HG03196 (cell line): ENCODE data around the gene SLC44A4.
"Not testable (repeated sequence)": the region's sequence is repeated elsewhere in the genome, so short reads cannot be mapped to it uniquely, and the experiment has no call there.

Source experiments
- ATAC-seq: cut with Tn5 transposase; IDR thresholded peaks from one replicate; pipeline ENCODE4 v1.9.1; 2021; ENCODE audit not compliant: unreplicated experiment

Gene SLC44A4

DNA sequence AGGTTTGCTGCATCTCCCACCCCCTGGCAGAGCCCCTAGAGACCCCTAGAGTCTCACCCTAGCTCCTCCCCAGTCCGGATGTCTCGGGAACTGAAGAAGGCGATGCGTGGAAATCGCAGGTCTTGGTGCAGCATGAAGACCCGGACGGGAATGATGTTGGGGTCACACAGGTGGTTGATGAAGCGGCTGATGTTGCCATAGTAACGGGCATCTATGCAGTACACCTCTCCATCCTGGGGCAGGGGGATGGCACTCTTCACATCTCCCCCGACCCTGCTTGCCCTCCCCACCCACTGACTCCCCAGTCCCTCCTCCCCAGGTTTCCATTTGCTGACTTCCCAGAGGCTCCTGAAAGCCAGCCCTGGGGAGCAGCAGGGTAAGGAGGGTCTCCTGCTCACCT is 1.8 kb upstream of the SLC44A4 start:
- ATAC-seq: no peak

DNA sequence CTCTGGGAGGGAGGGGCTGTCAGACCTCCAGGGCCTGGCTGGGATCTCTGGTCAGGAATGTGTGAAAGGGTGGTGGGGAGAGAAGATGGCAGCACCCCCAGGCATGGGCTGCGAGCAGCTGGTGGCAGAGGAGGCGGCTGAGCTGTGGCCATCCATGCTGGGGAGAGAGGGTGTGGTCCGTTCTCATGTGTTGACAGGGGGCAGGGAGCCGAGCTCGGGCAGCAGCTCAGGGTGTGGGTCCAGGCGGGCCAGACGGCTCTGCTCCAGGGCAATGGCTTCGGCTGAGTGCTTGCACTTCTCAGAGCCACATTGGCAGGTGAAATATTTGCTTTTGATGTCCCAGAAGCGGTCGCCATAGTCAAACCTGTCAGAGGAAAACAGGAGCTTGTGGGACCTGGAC is 1.1 kb upstream of the SLC44A4 start:
- no peak for ATAC-seq

DNA sequence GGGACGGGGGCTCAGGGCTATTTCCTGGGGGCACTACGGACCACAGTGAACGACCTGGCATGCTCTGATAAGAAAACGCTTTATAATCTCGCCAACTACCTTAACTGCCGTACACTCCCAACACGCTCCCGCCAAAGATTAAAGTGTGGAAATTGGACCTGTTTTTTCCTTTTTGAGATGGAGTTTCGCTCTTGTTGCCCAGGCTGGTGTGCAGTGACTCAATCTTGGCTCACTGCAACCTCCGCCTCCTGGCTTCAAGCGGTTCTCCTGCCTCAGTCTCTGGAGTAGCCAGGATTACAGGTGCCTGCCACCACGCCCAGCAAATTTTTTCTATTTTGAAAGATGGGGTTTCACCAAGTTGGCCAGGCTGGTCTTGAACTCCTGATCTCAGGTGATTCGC is 346 bp upstream of the SLC44A4 start:
- no peak for ATAC-seq

DNA sequence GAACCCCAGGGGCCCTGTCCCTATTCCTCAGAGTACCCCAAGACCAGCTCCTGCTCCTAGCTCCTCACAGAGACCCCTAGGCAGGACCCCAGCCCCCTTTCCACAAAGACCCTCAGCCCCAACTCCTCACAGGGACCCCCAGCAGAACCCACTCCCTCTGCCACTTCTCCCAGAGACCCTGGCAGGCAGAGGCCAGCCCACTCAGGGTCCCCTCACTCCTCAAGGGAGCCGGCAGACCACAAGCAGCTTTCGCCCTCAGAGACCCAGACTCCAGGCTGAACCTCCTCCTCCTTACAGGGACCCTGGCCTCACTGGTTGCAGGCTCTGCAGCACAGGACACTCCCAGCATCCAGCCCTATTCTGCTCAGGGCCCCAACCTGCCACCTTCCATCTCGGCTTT is 575 bp downstream of the SLC44A4 start:
- ATAC-seq: no peak

DNA sequence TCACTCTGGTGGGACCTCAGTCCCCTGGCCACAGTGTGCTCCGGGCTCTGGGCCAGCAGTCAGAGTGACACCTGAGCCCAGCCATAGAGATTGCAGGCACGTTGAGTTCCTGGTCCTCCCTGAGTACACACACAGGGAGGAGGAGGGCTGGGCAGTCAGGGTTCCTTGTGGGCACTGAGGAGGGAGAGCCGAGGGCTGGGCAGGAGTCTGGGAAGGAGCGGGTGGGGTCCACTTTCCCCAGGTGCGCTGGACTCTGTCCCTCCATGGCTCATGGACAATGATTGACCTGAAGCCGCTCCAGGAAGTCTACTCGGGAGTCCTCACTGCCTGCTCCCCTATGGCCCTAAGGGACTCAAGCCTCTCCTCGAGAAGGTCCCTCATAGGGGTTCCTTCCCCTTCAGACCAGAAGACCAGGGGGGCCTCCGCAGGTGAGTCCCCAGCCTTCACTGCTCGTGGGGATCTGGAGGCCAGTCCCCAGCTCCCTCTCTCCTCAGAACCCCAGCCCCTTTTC is 1.1 kb downstream of the SLC44A4 start:
- ATAC-seq: no peak

DNA sequence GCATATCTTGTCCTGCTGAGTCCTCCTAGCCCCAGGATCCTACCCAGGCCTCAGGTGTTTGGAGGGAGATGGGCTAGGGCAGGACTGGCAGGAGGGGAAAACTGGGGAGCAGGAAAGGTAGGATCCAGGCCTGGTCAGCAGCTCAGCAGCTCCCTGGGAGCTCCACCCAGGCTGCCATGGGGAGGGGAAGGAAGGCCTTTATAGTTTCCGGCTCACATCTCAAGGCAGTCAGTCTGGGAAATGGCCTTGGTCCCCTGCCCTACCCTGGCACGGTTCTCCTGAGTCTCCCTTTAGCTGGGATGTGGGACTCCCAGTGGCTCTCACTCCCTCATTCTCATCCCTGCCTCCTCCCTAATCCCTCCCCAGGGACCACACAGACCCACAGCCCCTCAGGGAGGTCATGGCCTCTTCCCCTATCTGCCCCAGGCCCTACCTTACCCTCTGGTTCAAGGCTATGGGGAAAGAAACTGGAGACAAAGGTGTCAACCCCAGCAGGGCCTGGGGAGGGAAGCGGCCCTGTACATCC is 1.6 kb downstream of the SLC44A4 start:
- ATAC-seq: no peak

DNA sequence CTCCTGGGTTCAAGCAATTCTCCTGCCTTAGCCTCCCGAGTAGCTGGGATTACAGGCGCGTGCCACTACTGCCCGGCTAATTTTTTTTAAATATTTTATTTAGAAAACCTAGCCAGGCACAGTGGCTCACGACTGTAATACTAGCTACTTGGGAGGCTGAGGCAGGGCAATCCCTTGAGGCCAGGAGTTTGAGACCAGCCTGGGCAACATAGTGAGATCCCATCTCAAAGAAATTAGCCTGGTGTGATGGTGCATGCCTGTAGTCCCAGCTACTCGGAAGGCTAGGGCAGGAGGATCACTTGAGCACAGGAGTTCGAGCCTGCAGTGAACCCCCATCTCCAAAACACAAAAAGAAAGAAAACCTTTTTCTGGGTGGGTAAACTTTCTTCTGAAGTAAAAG is 2.4 kb downstream of the SLC44A4 start:
- no peak for ATAC-seq

DNA sequence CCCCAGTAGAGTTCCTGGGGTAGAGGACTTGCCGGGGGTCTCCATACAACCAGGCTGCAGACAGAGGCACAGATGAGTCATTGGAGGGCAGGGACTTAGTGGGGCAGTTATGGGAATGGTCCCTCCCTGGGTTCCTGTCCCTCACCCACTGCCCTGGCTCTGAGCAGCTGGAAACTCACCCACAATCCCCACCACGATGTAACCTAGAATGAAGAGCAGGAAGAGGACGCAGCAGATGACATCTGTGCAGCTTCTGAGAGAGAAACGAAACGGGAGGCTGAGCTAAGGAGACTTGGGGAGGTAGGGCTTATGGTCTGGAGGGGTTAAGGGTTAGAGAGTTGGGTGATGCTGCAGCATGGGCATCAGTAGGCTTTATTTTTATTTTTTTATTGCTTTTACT is 2.9 kb downstream of the SLC44A4 start:
- ATAC-seq: no peak

DNA sequence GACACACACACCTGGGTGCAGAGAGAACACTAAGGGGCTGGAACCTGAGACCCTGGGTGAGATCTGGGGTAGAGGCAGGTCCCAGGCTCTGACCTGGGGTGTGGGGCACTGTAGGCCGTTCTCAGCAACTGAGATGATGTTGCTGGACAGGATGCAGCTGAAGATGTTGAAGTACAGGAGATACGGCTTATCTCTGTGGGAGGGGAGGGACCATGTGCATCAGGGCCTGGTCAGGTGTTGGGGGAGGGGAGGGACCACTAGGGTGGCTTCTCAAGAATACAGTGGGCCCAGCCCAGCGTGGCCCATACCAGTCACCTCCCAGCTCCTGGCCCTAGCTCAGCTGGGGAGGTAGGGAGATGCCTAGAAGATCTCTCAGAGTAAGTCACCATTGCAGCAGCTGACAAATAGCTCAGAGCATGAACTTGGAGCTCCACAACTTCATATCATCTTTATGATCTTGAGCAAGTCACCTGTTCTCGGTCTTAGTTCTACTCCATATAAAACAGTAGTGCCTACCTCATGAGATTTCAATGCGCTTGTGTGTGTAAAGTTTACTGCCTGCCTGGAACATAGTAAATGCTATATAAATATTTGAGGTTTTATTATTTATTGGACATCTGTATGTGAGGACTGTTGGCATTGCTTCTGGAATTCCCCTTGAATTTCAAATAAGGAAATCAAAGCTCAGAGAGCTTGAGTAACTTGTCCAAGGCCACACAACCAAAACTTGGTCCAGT is 3.8 kb downstream of the SLC44A4 start:
- ATAC-seq: no peak

DNA sequence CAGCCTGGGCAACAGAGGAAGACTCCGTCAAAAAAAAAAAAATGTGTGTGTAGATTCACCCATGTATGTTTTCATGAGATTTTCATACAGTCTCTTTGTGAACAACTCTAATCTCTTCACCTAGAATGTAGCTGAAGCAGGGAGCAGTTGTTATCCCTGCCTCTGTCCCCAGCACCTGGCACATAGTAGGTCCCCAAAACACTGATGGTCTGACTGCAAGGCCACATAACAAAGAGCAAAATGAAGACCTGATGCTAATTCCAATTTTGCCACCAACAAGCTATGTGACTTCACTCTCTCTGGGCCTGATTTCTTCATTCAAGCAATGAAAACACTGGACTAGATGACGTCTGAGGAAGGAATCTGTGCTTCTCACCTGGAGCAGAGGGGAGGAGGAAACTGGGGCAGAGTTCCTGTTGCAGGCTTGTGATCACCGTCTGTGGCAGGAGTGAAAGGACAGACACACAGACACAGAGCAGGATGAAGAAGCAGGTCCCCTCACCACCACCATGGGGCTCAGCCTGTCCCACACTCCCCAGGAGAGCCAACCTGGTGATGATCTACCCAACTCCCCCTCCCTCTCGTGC is 4.6 kb downstream of the SLC44A4 start:
- no peak for ATAC-seq

DNA sequence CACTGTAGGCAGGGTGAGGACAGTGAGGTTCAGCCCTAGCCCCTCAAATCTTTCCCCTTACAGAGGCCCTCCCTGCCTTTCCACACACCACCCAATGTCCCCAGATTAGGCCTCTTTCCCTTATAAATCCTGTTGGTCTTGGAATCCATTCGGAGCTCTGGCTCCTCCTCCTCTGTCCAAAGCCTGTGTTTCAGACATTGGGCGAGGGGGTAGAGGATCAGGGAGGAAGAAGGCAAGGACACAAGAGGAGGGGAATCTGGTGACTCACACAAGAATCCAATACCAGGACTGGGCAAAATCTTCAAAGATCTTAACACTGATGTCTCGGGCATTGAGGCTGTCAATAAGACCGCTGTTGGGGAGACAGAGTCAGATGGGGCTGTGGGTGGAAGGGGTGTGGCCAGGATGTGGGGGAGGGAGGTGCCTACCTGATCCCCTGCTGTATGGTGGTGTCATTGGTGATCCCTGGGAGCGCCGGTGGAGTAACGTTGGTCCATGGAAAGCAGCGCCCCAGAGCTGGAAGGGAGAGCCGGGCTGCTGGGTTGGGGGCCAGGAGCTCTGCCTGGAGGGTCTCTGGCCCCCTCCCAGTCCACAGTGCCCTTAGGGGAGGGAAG is 7.6 kb downstream of the SLC44A4 start:
- ATAC-seq: no peak

DNA sequence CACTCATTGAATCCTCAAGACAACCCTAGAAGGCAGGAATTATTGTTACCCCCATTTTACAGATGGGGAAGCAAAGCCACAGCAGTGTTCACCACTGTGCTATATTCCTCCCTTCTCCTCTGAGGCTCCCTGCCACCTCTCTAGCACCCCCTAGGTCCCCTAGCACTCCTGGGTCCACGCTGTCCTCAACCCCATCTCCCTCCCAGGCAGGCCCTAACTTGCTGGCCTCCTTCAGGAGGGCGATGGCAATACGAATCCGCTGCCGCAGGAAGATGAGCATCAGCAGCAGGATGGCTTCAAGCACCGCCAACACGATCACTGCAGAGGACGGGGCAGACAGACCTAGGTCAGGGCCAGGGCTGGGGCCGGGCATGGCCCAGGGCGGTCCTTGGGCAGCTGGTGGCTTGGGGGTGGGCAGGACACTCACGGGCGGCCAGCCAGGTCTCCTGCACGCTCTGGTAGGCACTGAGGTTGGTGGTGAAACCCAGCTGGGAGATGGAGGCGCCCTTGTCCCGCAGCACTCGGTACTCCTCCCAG is 8.3 kb downstream of the SLC44A4 start:
- no peak for ATAC-seq

DNA sequence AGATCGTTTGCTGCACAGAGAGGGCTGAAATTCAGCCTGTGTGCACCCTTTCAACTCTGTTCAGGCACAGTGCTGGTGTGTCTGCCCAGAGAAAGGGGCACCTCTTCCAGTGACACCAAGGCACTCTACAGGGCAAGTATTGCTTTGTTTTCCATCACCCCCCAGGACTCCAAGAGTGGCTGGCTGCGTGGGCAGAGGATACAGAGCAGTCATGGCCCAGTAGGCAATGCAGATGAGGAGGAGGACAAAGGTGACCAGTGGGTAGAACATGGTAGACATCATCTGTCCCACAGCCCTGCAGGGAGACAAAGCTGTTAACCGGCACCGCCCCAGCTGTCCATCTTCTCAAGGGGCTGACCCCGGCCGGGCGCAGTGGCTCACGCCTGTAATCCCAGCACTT is 9.5 kb downstream of the SLC44A4 start:
- ATAC-seq: no peak

DNA sequence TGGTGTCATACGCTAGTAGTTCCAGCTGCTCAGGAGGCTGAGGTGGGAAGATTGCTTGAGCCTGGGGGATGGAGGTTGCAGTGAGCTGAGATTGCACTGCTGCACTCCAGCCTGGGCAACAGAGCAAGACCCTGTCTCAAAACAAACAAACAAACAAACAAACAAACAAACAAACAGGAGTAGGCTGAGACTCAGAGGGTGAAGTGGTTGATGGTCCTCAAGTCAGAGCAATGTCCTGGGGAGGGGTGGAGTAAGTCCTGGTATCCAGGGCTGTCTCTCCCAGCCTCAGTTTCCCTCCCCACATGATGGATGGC is 10.2 kb downstream of the SLC44A4 start:
- ATAC-seq: not testable (repeated sequence)

DNA sequence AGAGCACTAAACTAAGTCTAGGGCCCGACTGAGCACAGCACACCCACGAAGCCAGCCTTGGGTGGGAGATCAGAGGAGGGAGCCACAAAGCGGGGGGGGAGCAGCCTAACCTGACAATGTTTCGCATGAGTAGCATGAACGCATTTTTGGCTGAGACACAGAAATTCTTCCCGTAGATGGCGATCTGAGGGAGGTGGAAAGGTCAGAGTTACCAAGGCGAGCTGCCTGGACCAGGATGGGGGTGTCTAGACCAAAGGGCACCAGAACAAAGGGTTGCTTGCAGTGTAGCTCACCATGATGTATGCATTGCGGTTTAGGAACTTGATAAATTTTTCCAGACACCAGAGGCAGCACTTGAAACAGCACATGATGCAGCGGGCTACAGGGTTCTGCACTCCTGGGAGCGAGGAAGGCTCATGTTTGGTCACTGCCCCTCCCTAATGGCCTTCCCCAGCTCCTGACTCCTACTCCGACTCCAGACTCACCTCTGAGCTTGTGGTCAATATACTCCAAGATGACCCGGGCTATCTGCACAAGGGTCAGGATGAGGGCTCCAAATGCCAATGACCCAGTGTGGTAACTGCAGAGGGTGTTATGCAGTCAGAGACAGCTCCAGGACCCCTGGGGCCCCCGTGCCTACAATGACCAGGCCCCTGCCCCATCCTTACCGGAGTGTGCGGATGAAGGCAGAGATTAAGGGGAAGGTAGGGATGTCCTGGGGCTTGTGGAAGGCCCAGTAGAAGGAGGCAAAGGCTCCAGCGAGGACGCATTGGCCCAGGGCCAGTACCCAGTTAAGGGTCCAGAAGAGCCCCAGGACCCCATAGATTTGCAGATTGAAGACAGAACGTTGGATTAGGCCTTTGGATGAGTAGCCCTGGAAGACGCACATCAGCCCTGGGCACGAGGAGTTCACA is 13.3 kb downstream of the SLC44A4 start:
- ATAC-seq: no peak

DNA sequence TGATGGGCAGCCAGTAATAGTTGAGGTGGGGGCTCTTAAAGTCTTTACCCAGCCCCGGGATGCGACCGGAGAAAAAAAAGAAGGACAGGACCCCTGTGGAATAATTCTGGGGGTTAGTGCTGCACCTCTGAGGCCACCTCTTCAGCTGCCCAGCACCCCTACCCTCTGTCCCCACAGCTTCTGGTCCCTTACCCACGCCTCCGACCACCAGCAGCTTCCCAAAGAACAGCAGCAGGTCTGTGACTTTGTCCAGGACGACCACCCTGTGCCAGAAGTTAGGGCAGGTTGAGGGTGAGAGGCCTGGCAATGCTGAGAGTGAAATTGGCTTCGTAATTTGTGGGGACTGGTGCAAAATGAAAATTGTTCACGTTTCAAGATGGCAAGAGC is 14.0 kb downstream of the SLC44A4 start:
- no peak for ATAC-seq

DNA sequence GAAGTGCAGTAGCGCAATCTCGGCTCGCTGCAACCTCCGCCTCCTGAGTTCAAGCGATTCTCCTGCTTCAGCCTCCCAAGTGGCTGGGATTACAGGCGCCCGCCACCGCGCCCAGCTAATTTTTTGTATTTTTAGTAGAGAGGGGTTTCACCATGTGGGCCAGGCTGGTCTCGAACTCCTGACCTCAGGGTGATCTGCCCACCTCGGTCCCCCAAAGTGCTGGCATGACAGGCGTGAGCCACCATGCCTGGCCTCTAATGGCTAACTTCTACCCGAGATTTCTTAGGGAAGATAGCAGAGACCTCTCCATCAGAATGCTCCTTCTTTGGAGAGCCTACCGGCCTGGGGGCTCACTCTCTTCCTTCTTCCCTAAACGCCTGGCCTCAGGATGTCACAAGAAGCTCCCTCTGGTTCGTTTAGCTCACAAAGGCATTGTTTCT is 14.7 kb downstream of the SLC44A4 start:
- not testable (repeated sequence) for ATAC-seq

DNA sequence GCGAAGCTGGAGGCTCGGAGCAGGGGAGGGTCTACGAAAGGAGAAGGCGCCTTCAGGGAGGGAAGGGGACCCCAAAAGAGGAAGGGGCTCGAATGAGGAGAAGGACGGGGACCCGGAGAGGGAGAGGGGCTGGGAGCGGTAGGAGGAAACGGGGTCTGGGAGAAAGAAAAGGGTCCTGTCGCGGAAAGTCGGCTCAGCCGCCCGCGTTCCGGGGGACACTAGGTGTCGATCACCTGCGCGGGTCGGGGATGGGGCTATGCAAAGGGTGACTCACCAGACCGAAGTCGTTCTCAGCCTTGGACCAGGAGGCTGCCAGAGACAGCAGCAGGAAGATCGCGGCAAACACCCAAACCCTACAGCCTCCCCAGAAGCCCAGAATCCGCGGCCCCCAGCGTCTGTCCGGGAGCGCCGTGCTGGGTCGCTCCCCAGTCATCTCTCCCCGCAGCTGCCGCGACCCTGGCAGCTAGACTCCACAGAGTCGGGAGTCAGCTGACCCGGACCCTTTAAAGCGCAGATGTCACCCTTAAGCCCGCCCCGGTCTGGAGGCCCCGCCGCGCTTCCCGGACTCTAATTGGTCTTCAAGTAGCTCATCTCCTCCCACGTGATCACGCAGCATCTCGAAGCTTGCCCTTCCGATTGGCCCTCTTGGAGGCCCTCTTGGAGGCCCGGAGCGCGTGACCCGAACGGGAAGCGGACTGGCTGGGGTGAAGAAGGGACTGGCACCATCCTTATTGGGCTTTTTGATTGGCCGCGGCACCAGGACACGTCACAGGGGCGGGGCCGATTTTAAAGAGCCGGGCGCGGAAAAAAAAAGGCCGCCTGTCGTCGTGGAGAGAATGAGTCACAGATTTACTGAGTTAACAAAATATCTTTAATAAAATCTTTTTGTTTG is 16.2 kb downstream of the SLC44A4 start, which contains the start of gene NEU1:
NEU1 (minus strand) TSS at position 478 of the 892 bp plus-strand sequence; CDS start at position 433, 45 bp downstream.
- peak; percentile 93 for ATAC-seq

DNA sequence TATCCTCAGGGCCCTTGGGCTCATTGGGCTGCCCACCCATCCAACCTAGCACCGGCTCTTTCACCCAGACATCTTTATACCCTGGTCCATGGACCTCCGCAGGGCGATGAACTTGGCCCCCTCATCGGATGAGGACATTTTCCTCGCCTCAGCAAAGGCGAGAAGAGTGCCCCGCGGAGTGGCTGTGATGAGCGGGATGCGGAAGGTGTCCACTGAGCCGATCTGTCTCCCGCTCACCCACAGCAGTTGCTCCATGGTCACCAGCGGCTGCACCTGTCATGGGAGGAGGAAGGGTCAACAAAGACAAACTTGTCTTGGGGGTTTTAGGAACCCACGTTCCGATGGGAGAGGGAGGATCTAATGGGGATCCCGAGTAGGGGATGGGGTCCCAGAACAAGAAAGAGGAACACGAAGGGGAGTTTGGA is 16.9 kb downstream of the SLC44A4 start:
- ATAC-seq: no peak

DNA sequence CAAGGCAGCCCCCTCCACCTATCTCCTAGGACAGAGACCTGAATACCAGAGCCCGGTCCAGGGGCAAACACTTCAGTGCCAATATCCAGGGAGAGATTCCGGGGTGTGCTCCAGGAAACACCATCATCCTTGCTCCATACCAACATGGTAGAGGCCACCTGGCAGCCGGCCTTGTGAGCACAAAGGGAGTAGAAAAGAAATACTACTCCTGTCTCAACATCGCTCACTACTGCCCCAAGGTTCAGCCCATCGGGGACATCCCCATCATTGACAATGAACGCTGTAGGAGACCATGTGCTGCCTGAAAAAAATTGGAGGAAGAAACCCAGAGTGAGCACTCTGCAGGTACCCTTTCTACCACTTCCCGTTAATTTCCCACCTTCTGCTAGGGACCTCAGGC is 17.6 kb downstream of the SLC44A4 start:
- no peak for ATAC-seq
